Islet of Langerhans (tissue), 1 donor: Measurements from ENCODE around the gene IFNA14.
"Not testable (repeated sequence)": the region's sequence is repeated elsewhere in the genome, so short reads cannot be mapped to it uniquely, and the experiment has no call there.

Source experiments
- FAIRE-seq: peaks from one replicate; lab custom pipeline; 2011; peaks lifted over from hg19 to GRCh38; lab: Jason Lieb, UNC

Gene IFNA14

DNA sequence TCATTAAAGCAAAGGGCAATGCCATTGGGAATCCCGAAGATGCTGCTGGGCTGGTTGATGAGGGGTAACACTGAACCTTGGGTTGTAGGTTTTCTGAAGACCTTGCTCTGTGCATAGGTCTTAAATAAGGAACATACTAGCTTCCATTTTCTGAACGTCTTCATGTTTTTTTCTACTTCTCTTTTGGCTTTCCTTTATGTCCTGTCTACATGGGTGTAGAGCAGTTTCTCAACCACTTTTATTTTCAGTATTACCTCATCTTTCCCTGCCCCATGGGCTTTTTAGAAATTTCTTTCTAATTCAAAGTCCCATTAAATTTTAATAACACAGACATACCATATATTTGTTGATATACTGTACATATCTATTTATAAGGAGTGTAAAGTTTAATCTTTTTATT lies at the start of gene IFNA14:
TSS of gene IFNA14 (minus strand) at position 95 of the 400 bp plus-strand sequence. CDS start at position 25, 70 bp downstream.
- FAIRE-seq, result no peak

- no peak for FAIRE-seq
Observed at GRCh38 chr9:21287280-21287679, 47.5 kb upstream of the IFNA14 start.

GRCh38 chr9:21286659-21287058 lies 46.9 kb upstream of the IFNA14 start:
- no peak for FAIRE-seq

DNA sequence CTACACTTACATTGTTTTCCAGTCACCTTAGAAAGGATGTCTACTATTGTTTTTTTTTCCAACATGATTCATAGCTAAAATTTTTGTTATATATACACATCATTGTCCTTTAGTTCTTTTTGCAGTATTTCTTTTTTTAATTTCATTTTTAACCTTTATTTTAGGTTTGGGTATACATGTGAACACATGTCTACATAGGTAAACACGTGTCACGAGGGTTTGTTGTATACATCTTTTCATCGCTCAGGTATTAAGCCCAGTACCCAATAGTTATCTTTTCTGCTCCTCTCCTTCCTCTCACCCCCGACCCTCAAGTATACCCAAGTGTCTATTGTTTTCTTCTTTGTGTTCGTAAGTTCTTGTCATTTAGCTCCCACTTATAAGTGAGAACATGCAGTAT lies 46.3 kb upstream of the IFNA14 start:
- no peak for FAIRE-seq

DNA sequence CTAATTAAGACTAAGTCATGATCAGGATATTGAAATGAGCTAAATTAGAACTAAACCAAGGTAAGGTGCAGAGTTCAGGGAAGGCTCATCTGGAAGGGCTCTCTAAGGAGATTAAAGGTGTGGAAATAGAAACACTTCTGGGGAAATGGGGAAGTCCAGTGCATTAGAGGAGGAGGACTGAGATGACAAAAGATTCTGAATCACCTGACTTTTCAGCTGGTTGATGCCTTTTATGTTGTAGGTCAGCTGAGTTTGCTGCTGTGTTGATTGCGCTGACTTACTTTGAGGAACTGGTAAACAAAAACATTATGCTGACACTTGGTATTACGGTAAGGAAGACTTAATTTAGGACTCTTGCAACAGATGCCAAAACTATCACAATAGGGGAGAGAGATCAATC lies 41.5 kb upstream of the IFNA14 start:
- no peak for FAIRE-seq

DNA sequence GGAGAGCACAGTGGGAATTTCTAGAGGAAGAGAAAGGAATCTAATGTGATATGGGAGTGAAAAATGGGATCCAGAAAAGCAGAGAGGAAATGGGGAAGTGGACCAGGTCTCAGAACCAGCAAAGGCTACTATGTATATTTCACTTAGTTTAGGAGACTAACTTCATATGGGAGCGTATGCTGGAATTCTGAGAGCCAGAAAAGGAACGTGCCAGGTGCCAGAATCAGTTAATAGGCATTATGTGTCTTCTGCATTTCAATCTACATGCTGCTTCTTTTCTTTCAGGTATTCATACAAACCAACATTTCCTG lies 28.5 kb upstream of the IFNA14 start:
- no peak for FAIRE-seq

- FAIRE-seq, result no peak
Observed at GRCh38 chr9:21267485-21268346, 27.9 kb upstream of the IFNA14 start.

- no peak for FAIRE-seq
Observed at GRCh38 chr9:21266733-21267484, 27.1 kb upstream of the IFNA14 start.

DNA sequence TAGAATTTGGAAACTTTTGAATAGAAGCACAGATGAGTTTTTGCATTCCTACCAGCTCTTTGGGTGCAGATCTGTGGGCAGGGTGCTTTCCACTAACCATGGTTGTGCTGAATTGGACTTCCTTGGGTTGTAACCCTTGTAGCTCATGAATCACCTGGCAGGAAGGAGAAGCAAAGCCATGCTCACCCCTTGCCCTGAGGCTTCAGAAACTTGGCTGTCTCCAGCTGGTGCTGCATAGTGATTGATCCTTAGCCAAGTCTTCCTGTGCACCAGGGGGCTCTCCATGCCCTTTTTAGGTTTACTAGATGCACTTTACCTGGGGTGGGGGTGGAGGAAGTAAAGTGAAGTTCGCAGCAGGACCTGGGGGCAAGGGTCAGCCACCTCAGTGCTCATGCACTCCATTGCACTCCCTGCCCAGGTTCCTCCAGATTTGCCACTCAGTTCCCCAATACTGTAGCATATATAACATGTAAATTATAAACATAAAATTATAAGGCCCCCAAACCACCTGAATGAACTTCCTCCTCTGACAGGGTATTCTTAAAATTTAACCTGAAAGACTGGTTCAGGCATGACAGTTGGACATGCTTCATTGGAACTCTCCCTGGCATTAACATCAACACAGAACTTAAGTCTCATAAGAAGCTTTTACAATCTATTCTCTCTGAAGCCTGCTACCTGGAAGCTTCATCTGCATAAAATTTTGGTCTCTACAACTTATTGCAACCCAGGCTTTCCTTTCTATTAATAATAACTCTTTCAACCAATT lies 25.8 kb upstream of the IFNA14 start:
- no peak for FAIRE-seq

DNA sequence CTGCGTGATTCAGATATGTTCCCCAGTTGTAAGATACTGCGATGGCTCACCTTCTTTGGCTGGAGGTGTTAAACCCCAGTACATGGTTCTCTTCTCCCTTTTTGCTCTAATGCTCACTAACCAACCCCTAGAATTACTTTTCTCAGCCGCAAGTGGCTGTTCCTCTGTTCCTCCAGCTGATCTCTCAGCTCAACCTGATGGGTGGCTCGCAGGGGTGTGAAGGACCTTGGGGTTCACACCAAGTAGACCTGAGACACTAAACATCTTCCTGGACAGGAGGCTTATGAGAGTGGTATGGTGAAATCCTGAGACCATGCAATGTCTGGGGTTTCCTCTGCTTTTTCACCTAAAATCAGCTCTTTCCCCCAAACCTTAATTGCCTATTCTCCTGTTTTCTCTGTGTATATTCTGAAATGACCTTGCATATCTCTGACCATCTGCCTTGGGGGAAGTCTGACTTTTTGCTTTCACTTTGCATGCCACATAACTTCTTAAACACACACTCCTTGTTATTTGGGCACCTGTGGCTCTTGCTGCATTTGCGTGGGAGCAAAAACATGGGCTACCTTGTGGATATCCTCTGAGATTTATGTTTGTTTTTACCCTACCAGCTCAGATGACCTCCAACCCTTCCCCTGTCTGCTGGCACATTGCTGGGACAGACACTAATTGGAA lies 15.9 kb upstream of the IFNA14 start:
- FAIRE-seq, result no peak

DNA sequence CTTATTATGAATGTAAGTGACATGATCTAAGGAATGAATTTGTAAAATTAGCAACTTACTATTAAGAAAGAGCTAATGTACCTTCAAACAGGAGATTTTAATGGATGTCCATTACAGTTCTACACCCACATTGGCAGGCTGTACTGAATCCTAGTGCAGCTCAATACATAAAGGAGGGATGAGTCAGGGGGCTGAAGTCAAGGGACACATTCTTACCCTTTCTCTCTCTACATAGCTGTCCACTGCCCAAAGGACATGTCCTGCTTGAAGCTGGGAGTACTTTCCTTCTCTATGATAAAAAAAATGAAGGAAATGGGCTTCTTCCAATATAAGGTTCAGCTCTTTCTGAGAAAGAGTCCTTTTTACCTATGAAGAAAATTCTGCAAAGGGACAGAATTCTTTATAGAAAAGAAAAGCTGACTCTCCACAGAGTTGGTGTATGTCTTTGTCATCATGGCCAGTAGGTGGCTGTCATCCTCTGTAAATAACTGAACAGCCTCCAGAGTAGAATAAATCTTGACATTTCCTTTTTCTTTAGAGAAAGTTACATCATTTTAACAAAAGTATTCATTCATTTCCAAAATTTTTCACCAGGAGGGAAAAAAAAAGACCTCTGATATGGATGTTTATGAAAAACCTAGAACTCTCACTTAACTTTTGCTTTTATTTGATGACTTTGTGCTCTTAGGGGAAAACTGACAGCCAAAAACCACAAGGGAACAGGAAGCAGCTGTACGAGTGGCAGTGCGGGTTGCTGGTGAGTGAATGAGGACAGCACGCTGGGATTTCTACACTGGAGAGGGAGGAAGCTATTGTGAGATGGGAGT lies 13.1 kb upstream of the IFNA14 start:
- peak; percentile 68 for FAIRE-seq

DNA sequence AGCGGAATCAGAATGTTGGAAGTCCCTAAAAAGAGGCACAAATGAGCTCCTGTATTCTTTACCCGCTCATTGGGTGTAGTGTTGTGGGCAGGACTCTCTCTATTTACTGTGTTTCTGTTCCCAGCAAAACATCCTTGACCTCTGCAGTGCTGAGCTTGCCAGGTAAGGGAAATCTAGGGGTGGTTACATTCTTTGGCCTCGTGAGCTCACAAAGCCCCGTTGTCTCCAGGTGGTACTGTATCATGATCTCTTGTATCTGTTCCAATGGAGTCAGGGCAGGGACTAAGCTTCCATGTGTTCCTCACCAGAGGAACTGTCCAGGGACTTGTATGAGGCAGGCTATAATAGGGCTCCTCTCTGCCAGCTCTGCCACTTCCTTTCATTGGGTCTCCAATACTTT lies 11.8 kb upstream of the IFNA14 start:
- FAIRE-seq, result no peak

GRCh38 chr9:21251190-21251589 lies 11.4 kb upstream of the IFNA14 start:
- no peak for FAIRE-seq

DNA sequence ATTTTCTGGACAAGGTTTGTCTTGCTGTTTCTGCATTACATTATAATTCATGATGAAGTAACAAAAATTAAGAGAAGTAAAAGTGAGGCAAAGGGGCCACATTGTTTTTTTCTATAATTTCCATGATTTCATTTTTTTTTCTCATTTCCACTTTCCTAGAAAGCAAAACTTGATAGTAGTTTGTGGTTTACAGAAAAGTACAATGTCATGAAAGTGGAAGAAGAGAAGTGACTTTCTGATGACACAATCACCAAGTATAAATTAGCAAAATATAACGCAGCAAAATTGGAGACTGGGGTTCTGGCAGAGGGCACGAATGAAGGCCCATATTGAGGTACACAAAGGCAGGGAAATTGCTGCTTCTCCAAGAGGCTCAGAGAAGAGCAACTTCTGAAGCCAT lies 5.0 kb upstream of the IFNA14 start:
- FAIRE-seq, result no peak

- FAIRE-seq, result not testable (repeated sequence)
Observed at GRCh38 chr9:21236360-21236714, 3.5 kb downstream of the IFNA14 start.

GRCh38 chr9:21235468-21236359 lies 4.1 kb downstream of the IFNA14 start:
- FAIRE-seq, result not testable (repeated sequence)

GRCh38 chr9:21234153-21234687 lies 5.6 kb downstream of the IFNA14 start:
- no peak for FAIRE-seq

- no peak for FAIRE-seq
Observed at GRCh38 chr9:21233258-21233657, 6.5 kb downstream of the IFNA14 start.

GRCh38 chr9:21228122-21228521 lies 11.7 kb downstream of the IFNA14 start, which contains the start of gene IFNA17:
Gene IFNA17 (minus strand): TSS chr9:21228222. CDS start chr9:21228173, 49 bp downstream.
- no peak for FAIRE-seq

DNA sequence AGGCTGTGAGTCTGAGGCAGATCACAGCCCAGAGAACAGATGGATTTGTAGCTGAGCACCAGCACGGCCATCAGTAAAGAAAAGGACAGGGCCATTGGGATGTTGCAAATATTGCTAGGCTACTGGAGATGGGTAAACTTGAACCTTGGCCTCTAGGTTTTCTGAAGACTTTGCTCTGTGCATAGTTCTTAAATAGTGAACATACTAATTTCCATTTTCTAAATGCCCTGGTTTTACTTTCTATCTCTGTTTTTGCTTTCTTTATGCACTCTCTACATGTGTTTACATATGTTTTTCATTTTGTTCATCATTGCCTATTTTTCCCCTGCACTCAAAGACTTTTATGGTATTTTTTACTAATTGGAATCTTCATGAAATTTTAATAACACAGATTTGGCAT lies 22.6 kb downstream of the IFNA14 start, which contains the start of gene IFNA16:
TSS of gene IFNA16 (minus strand) at position 101 of the 400 bp plus-strand sequence. CDS start at position 95, 6 bp downstream.
- FAIRE-seq, result not testable (repeated sequence)
